Thyroid gland (tissue), 4 donors: Measurements from ENCODE around the gene PAM. TPM values are rescaled to one million over a fixed set of nuclear protein-coding genes. Genes with fewer than 3 reads are reported as not detected.

Source experiments
- DNase-seq, 2 donors: peaks; one replicate each; pipeline ENCODE4 v3.0.0-alpha.2; 2019
- H3K27ac ChIP-seq, 3 donors: fragments of 200-600 bp; sonication (generic); 1 replicate in 2 of 3; 2 replicates in 1 of 3; pipeline ENCODE4 v1.5.1; 2016 to 2019; ENCODE audit warnings: mild to moderate bottlenecking in 1 of 3, moderate library complexity in 1 of 3
- H3K27me3 ChIP-seq: fragments of 200-600 bp; sonication (generic); one replicate; pipeline ENCODE4 v1.5.1; 2019
- H3K36me3 ChIP-seq, 2 donors: fragments of 200-600 bp; sonication (generic); one replicate each; pipeline ENCODE4 v1.5.1; 2016 to 2019
- H3K4me1 ChIP-seq, 2 donors: fragments of 200-600 bp; sonication (generic); one replicate each; pipeline ENCODE4 v1.5.1; 2017 to 2019
- H3K4me3 ChIP-seq, 3 donors: fragments of 200-600 bp; sonication (generic); replicated peaks in 1 of 3; 1 replicate in 2 of 3; 2 replicates in 1 of 3; pipeline ENCODE4 v1.5.1; 2016; ENCODE audit warnings: mild to moderate bottlenecking in 1 of 3
- H3K9me3 ChIP-seq: fragments of 200-600 bp; sonication (generic); one replicate; pipeline ENCODE4 v1.5.1; 2017
- CTCF ChIP-seq, 6 experiments: fragments of 200-600 bp in 3 of 6; fragments of 450-650 bp in 3 of 6; sonication (generic) in 3 of 6; IDR thresholded peaks; one replicate each; pipeline ENCODE4 v1.5.1; 2016 to 2019; ENCODE audit warnings: antibody characterized with exemption in 6 of 6, mild to moderate bottlenecking in 2 of 6, inconsistent platforms in 1 of 6, moderate library complexity in 1 of 6
- POLR2A ChIP-seq, 2 donors: fragments of 450-650 bp; IDR thresholded peaks; one replicate each; pipeline ENCODE4 v1.6.1; 2017; ENCODE audit warnings: antibody characterized with exemption in 2 of 2, mild to moderate bottlenecking in 2 of 2, moderate library complexity in 1 of 2
- WGBS, 2 donors: methylation state at CpG; one replicate each; pipeline ENCODE4 v1.1.5; 2017; 5-methylcytosine and 5-hydroxymethylcytosine counted together
- intact Hi-C: fragments of 100-400 bp; cut with DNase I; formaldehyde crosslinking; loops from one replicate; pipeline ENCODE4 v1.15.1; 2023
- total RNA-seq, 4 donors: library from RNA; depleted of rRNA; stranded (reverse); fragments of >200 nt; gene quantifications; one replicate each; pipeline ENCODE4 v1.2.3, GENCODE V29; 2016

The PAM gene
- total RNA-seq, 4 donors from 2014 or later, result 175 to 250 (median 202) TPM

- intact Hi-C loops, result no loop called here
- no peak for DNase-seq
- TF ChIP-seq CTCF (IDR thresholded peaks at IDR 0.05) (no peak), POLR2A (IDR thresholded peaks at IDR 0.05) (no peak)
- Histone ChIP-seq H3K27me3 (no peaks in the 10 kb centered on the region), H3K36me3 (no peaks in the 10 kb centered on the region), H3K9me3 (no peaks in the 10 kb centered on the region), H3K27ac (no peak overlapping the region), H3K4me3 (no peak overlapping the region), H3K4me1 (no peaks in the 10 kb centered on the region)
These were observed 71.5 kb downstream of the PAM start for GRCh38 chr5:102826629-102827028.

GRCh38 chr5:102830241-102830640 lies 75.1 kb downstream of the PAM start:
- no peaks in the 10 kb centered on the region for H3K36me3 ChIP-seq
- 94 to 96% methylated on average over 2 of the region's 2 CpGs for WGBS, 2 donors
- no peaks in the 10 kb centered on the region for H3K4me1 ChIP-seq
- no peak for DNase-seq
- no peaks in the 10 kb centered on the region for H3K27me3 ChIP-seq
- H3K9me3 ChIP-seq, result no peaks in the 10 kb centered on the region
- intact Hi-C loops, result no loop called here
- no peak for TF ChIP-seq POLR2A (IDR thresholded peaks at IDR 0.05)
- no peak for TF ChIP-seq CTCF (IDR thresholded peaks at IDR 0.05)
- no peak overlapping the region for H3K27ac ChIP-seq
- H3K4me3 ChIP-seq, result no peak overlapping the region

GRCh38 chr5:102832445-102832844 lies 77.3 kb downstream of the PAM start:
- no peaks in the 10 kb centered on the region for H3K27me3 ChIP-seq
- H3K27ac ChIP-seq, result no peak overlapping the region
- H3K4me1 ChIP-seq, result no peaks in the 10 kb centered on the region
- intact Hi-C loops, result no loop called here
- no peak overlapping the region for H3K4me3 ChIP-seq
- no peaks in the 10 kb centered on the region for H3K36me3 ChIP-seq
- no peak for DNase-seq
- TF ChIP-seq CTCF (IDR thresholded peaks at IDR 0.05) (no peak), POLR2A (IDR thresholded peaks at IDR 0.05) (no peak)
- H3K9me3 ChIP-seq, result no peaks in the 10 kb centered on the region

GRCh38 chr5:102833146-102833545 lies 78.0 kb downstream of the PAM start:
- TF ChIP-seq CTCF (IDR thresholded peaks at IDR 0.05), result no peak
- TF ChIP-seq POLR2A (IDR thresholded peaks at IDR 0.05), result no peak
- Histone ChIP-seq H3K4me3 (no peak overlapping the region), H3K27ac (no peak overlapping the region), H3K27me3 (no peaks in the 10 kb centered on the region), H3K36me3 (no peaks in the 10 kb centered on the region), H3K9me3 (no peaks in the 10 kb centered on the region), H3K4me1 (no peaks in the 10 kb centered on the region)
- no peak for DNase-seq
- WGBS, 2 donors, result 64 to 67% methylated on average over 1 of the region's 1 CpG
- intact Hi-C loops, result no loop called here

- Histone ChIP-seq H3K27me3 (no peaks in the 10 kb centered on the region), H3K4me1 (no peaks in the 10 kb centered on the region), H3K9me3 (no peaks in the 10 kb centered on the region), H3K27ac (no peak overlapping the region), H3K4me3 (no peak overlapping the region), H3K36me3 (no peaks in the 10 kb centered on the region)
- TF ChIP-seq CTCF (IDR thresholded peaks at IDR 0.05) (no peak), POLR2A (IDR thresholded peaks at IDR 0.05) (no peak)
- WGBS, 2 donors, result 94 to 97% methylated on average over 1 of the region's 1 CpG
- intact Hi-C loops, result no loop called here
- no peak for DNase-seq
These were observed 79.4 kb downstream of the PAM start for GRCh38 chr5:102834438-102834964.
